HepG2 (cell line): Measurements from ENCODE around the gene OCLN. TPM values are rescaled to one million over a fixed set of nuclear protein-coding genes. Genes with fewer than 3 reads are reported as not detected.

Experiments
- FOXA3 ChIP-seq: IDR thresholded peaks from 2 replicates; pipeline ENCODE4 v1.6.1; 2016; ENCODE audit warnings: missing genetic modification reagents, missing compliant biosample characterization
- JDP2 ChIP-seq: sonication (generic); formaldehyde crosslinking; IDR thresholded peaks from 2 replicates; pipeline ENCODE4 v1.8.1; 2022; ENCODE audit warnings: missing genetic modification reagents, borderline replicate concordance
- NCOR1 ChIP-seq: fragments of 200-600 bp; sonication (generic); IDR thresholded peaks from 2 replicates; pipeline ENCODE4 v1.7.0; 2017; ENCODE audit warnings: antibody characterized with exemption, low read length, borderline replicate concordance
- PAWR ChIP-seq: sonication (generic); formaldehyde crosslinking; IDR thresholded peaks from 2 replicates; pipeline ENCODE4 v1.4.0; 2020; ENCODE audit warnings: missing genetic modification reagents, mild to moderate bottlenecking, borderline replicate concordance
- TEAD3 ChIP-seq: optimal IDR thresholded peaks from 2 replicates; pipeline ENCODE3; 2016; ENCODE audit warnings: borderline replicate concordance
- U2AF1 ChIP-seq: fragments of 200-400 bp; formaldehyde crosslinking; optimal IDR thresholded peaks from 2 replicates; pipeline ENCODE3; 2017; ENCODE audit warnings: mild to moderate bottlenecking, low read depth, low read length
- ZNF660 ChIP-seq: sonication (generic); formaldehyde crosslinking; IDR thresholded peaks from 2 replicates; pipeline ENCODE4 v1.5.1; 2020; ENCODE audit warnings: mild to moderate bottlenecking, low read depth, missing genetic modification reagents, borderline replicate concordance
- polyA plus RNA-seq, 8 experiments: library from polyadenylated mRNA; depleted of rRNA in 3 of 8; stranded (reverse) in 7 of 8; unstranded in 1 of 8; fragments of >200 nt; fragmentation: Illumina TruSeq in 4 of 8; extraction: Trizol in 4 of 8; gene quantifications; 2 replicates each; pipeline versions ENCODE4 v1.2.1 to v1.2.3, GENCODE V29; 2011 to 2016; ENCODE audit warnings: low read depth in 4 of 8, missing spikeins in 1 of 8, mixed read lengths in 1 of 8; ENCODE audit not compliant: insufficient read depth in 1 of 8
- total RNA-seq, 5 experiments: library from RNA; depleted of rRNA; stranded (reverse); fragments of >200 nt; fragmentation: Illumina TruSeq; extraction: Trizol; gene quantifications; 2 replicates each; pipeline ENCODE4 v1.2.3, GENCODE V29; 2016; ENCODE audit warnings: low read depth in 1 of 5
- TF ChIP-seq, protein P1 (sequence below): sonication (generic); formaldehyde crosslinking; conservative IDR thresholded peaks from 2 replicates; pipeline ENCODE4 v1.8.0; 2022; ENCODE audit warnings: low read depth, missing genetic modification reagents
- TF ChIP-seq, protein P2 (sequence below): fragments of 450-650 bp; IDR thresholded peaks from 2 replicates; pipeline ENCODE4 v1.6.1; 2017; ENCODE audit warnings: mild to moderate bottlenecking
- TF ChIP-seq, protein P3 (sequence below): sonication (generic); formaldehyde crosslinking; IDR thresholded peaks from one replicate; pipeline ENCODE4 v1.5.1; 2020; ENCODE audit warnings: mild to moderate bottlenecking, missing genetic modification reagents; ENCODE audit errors: not compliant biosample characterization
- TF ChIP-seq, protein P4 (sequence below): sonication (generic); formaldehyde crosslinking; conservative IDR thresholded peaks from 2 replicates; pipeline ENCODE4 v1.8.1; 2023; ENCODE audit warnings: missing genetic modification reagents

OCLN gene
- total and polyA plus RNA-seq, 2 of the 13 experiments (the other 11 are each of a cell fraction or from before 2014, with no cell fraction given), result 24.1 to 34.8 TPM

- TF ChIP-seq, protein P1, sequence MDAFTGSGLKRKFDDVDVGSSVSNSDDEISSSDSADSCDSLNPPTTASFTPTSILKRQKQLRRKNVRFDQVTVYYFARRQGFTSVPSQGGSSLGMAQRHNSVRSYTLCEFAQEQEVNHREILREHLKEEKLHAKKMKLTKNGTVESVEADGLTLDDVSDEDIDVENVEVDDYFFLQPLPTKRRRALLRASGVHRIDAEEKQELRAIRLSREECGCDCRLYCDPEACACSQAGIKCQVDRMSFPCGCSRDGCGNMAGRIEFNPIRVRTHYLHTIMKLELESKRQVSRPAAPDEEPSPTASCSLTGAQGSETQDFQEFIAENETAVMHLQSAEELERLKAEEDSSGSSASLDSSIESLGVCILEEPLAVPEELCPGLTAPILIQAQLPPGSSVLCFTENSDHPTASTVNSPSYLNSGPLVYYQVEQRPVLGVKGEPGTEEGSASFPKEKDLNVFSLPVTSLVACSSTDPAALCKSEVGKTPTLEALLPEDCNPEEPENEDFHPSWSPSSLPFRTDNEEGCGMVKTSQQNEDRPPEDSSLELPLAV (CRISPR knock-in tag), result no peak
- TF ChIP-seq PAWR (CRISPR knock-in tag), result no peak
- TF ChIP-seq, protein P2, sequence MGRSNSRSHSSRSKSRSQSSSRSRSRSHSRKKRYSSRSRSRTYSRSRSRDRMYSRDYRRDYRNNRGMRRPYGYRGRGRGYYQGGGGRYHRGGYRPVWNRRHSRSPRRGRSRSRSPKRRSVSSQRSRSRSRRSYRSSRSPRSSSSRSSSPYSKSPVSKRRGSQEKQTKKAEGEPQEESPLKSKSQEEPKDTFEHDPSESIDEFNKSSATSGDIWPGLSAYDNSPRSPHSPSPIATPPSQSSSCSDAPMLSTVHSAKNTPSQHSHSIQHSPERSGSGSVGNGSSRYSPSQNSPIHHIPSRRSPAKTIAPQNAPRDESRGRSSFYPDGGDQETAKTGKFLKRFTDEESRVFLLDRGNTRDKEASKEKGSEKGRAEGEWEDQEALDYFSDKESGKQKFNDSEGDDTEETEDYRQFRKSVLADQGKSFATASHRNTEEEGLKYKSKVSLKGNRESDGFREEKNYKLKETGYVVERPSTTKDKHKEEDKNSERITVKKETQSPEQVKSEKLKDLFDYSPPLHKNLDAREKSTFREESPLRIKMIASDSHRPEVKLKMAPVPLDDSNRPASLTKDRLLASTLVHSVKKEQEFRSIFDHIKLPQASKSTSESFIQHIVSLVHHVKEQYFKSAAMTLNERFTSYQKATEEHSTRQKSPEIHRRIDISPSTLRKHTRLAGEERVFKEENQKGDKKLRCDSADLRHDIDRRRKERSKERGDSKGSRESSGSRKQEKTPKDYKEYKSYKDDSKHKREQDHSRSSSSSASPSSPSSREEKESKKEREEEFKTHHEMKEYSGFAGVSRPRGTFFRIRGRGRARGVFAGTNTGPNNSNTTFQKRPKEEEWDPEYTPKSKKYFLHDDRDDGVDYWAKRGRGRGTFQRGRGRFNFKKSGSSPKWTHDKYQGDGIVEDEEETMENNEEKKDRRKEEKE, result no peak
- TF ChIP-seq, protein P3, sequence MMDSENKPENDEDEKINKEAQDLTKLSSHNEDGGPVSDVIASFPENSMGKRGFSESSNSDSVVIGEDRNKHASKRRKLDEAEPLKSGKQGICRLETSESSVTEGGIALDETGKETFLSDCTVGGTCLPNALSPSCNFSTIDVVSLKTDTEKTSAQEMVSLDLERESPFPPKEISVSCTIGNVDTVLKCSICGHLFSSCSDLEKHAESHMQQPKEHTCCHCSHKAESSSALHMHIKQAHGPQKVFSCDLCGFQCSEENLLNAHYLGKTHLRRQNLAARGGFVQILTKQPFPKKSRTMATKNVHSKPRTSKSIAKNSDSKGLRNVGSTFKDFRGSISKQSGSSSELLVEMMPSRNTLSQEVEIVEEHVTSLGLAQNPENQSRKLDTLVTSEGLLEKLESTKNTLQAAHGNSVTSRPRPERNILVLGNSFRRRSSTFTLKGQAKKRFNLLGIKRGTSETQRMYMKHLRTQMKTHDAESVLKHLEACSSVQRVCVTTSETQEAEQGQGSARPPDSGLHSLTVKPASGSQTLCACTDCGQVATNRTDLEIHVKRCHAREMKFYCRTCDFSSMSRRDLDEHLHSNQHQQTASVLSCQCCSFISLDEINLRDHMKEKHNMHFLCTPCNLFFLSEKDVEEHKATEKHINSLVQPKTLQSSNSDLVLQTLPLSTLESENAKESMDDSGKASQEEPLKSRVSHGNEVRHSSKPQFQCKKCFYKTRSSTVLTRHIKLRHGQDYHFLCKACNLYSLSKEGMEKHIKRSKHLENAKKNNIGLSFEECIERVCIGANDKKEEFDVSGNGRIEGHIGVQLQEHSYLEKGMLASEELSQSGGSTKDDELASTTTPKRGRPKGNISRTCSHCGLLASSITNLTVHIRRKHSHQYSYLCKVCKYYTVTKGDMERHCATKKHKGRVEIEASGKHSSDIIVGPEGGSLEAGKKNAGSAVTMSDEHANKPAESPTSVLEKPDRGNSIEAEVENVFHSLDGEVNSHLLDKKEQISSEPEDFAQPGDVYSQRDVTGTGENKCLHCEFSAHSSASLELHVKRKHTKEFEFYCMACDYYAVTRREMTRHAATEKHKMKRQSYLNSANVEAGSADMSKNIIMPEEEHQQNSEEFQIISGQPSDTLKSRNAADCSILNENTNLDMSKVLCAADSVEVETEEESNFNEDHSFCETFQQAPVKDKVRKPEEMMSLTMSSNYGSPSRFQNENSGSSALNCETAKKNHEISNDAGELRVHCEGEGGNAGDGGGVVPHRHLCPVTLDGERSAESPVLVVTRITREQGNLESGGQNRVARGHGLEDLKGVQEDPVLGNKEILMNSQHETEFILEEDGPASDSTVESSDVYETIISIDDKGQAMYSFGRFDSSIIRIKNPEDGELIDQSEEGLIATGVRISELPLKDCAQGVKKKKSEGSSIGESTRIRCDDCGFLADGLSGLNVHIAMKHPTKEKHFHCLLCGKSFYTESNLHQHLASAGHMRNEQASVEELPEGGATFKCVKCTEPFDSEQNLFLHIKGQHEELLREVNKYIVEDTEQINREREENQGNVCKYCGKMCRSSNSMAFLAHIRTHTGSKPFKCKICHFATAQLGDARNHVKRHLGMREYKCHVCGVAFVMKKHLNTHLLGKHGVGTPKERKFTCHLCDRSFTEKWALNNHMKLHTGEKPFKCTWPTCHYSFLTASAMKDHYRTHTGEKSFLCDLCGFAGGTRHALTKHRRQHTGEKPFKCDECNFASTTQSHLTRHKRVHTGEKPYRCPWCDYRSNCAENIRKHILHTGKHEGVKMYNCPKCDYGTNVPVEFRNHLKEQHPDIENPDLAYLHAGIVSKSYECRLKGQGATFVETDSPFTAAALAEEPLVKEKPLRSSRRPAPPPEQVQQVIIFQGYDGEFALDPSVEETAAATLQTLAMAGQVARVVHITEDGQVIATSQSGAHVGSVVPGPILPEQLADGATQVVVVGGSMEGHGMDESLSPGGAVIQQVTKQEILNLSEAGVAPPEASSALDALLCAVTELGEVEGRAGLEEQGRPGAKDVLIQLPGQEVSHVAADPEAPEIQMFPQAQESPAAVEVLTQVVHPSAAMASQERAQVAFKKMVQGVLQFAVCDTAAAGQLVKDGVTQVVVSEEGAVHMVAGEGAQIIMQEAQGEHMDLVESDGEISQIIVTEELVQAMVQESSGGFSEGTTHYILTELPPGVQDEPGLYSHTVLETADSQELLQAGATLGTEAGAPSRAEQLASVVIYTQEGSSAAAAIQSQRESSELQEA (CRISPR knock-in tag), result peak; percentile 94
- TF ChIP-seq, protein P4, sequence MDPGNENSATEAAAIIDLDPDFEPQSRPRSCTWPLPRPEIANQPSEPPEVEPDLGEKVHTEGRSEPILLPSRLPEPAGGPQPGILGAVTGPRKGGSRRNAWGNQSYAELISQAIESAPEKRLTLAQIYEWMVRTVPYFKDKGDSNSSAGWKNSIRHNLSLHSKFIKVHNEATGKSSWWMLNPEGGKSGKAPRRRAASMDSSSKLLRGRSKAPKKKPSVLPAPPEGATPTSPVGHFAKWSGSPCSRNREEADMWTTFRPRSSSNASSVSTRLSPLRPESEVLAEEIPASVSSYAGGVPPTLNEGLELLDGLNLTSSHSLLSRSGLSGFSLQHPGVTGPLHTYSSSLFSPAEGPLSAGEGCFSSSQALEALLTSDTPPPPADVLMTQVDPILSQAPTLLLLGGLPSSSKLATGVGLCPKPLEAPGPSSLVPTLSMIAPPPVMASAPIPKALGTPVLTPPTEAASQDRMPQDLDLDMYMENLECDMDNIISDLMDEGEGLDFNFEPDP (CRISPR knock-in tag), result no peak
- no peak for TF ChIP-seq ZNF660
- TF ChIP-seq TEAD3, result peak; percentile 69
- no peak; the same call in 1 of the 2 replicates for TF ChIP-seq JDP2 (CRISPR knock-in tag)
- no peak for TF ChIP-seq U2AF1
- TF ChIP-seq FOXA3, result peak; percentile 42; the same call in 1 of the 2 replicates
- no peak for TF ChIP-seq NCOR1
Measured at GRCh38 chr5:69492391-69492922, at the start of gene OCLN (continued).
